NCI-H2196 treated with DMSO at 0.1 percent for 48 hours (cell line): ENCODE data around the gene NISCH.

Experiments
- DNase-seq: peaks from one replicate; lab custom pipeline; 2025; ENCODE audit not compliant: unreplicated experiment; lab: John Stamatoyannopoulos, UW

Gene NISCH

GRCh38 chr3:52455283-52456168, at the start of gene NISCH:
Gene NISCH, plus strand, starts transcription at chr3:52455604. Its CDS starts 38 bp downstream, at chr3:52455642.
- DNase-seq: peak; percentile 31

GRCh38 chr3:52406231-52406661, 49.2 kb upstream of the NISCH start:
- no peak for DNase-seq

- DNase-seq: no peak
Measured at GRCh38 chr3:52406791-52407510, 48.5 kb upstream of the NISCH start.

- no peak for DNase-seq
Measured at GRCh38 chr3:52407779-52408178, 47.6 kb upstream of the NISCH start.

- DNase-seq: no peak
Measured at GRCh38 chr3:52408466-52408865, 46.9 kb upstream of the NISCH start.

GRCh38 chr3:52415800-52416199, 39.6 kb upstream of the NISCH start:
- no peak for DNase-seq

GRCh38 chr3:52420388-52420787, 35.0 kb upstream of the NISCH start:
- no peak for DNase-seq

GRCh38 chr3:52422669-52423068, 32.7 kb upstream of the NISCH start:
- DNase-seq: no peak

- no peak for DNase-seq
Measured at GRCh38 chr3:52423173-52423572, 32.2 kb upstream of the NISCH start.

- DNase-seq: no peak
Measured at GRCh38 chr3:52428151-52429005, 27.0 kb upstream of the NISCH start.

GRCh38 chr3:52429031-52429430, 26.4 kb upstream of the NISCH start:
- no peak for DNase-seq

- no peak for DNase-seq
Measured at GRCh38 chr3:52429779-52430415, 25.5 kb upstream of the NISCH start.

- no peak for DNase-seq
Measured at GRCh38 chr3:52430416-52430810, 25.0 kb upstream of the NISCH start.

- DNase-seq: no peak
Measured at GRCh38 chr3:52431459-52432223, 23.8 kb upstream of the NISCH start.

GRCh38 chr3:52432225-52432624, 23.2 kb upstream of the NISCH start:
- DNase-seq: no peak

GRCh38 chr3:52432691-52433141, 22.7 kb upstream of the NISCH start:
- no peak for DNase-seq

- no peak for DNase-seq
Measured at GRCh38 chr3:52433328-52433995, 21.9 kb upstream of the NISCH start.

GRCh38 chr3:52433996-52434479, 21.4 kb upstream of the NISCH start:
- DNase-seq: no peak

- DNase-seq: no peak
Measured at GRCh38 chr3:52434491-52435115, 20.8 kb upstream of the NISCH start.
